Measurements from ENCODE around the gene MRPL52.

DNA sequence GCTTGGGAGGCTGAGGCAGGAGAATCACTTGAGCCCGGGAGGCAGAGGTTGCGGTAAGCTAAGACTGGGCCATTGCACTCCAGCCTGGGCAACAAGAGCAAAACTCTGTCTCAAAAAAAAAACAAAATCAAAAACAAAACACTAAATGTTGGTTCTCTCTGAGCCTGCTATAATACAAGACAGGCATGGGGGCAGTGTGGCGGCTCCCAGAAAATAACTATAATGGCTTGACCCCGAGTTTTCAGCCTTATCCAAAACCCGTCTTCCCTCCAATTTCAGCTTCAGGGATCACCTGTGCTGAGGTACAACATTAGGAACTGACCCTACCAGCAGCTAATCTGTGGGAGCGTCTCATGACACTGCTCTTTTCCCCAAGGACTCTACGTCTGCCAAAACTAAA is 15.3 kb upstream of the MRPL52 start:
- TF ChIP-seq, protein P1, sequence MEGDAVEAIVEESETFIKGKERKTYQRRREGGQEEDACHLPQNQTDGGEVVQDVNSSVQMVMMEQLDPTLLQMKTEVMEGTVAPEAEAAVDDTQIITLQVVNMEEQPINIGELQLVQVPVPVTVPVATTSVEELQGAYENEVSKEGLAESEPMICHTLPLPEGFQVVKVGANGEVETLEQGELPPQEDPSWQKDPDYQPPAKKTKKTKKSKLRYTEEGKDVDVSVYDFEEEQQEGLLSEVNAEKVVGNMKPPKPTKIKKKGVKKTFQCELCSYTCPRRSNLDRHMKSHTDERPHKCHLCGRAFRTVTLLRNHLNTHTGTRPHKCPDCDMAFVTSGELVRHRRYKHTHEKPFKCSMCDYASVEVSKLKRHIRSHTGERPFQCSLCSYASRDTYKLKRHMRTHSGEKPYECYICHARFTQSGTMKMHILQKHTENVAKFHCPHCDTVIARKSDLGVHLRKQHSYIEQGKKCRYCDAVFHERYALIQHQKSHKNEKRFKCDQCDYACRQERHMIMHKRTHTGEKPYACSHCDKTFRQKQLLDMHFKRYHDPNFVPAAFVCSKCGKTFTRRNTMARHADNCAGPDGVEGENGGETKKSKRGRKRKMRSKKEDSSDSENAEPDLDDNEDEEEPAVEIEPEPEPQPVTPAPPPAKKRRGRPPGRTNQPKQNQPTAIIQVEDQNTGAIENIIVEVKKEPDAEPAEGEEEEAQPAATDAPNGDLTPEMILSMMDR (IDR thresholded peaks at IDR 0.05), result no peak
- no peak for TF ChIP-seq POLR2A (IDR thresholded peaks at IDR 0.05)

Measured in Peyer's patch (tissue), 4 donors.